Astrocyte (in vitro differentiated cells and primary cell): ENCODE results near the gene GRM7. TPM values are rescaled to one million over a fixed set of nuclear protein-coding genes. Genes with fewer than 3 reads are reported as not detected.

Experiments used
- DNase-seq: peaks from one replicate; pipeline ENCODE4 v3.0.0-alpha.2; 2010; ENCODE audit warnings: low read depth
- FAIRE-seq: peaks from 2 replicates; lab custom pipeline; 2011; peaks lifted over from hg19 to GRCh38; lab: Jason Lieb, UNC
- H2AFZ ChIP-seq: 2 replicates; pipeline ENCODE4 v1.6.0; 2012; ENCODE audit warnings: low read depth, low read length, inconsistent platforms
- H3K27ac ChIP-seq: 2 replicates; pipeline ENCODE4 v1.5.1; 2011; ENCODE audit warnings: low read depth, low read length, inconsistent platforms
- H3K27me3 ChIP-seq: 2 replicates; pipeline ENCODE4 v1.6.0; 2011; ENCODE audit warnings: low read length, inconsistent platforms; ENCODE audit not compliant: insufficient read depth
- H3K36me3 ChIP-seq: 2 replicates; pipeline ENCODE4 v1.5.1; 2011; ENCODE audit warnings: low read length, inconsistent platforms; ENCODE audit not compliant: insufficient read depth
- H3K4me1 ChIP-seq: 2 replicates; pipeline ENCODE4 v1.5.1; 2011; ENCODE audit warnings: low read length, inconsistent platforms; ENCODE audit not compliant: insufficient read depth
- H3K4me2 ChIP-seq: 2 replicates; pipeline ENCODE4 v1.6.0; 2012; ENCODE audit warnings: low read length, inconsistent platforms
- H3K4me3 ChIP-seq: 2 replicates; pipeline ENCODE4 v1.5.1; 2011; ENCODE audit warnings: low read depth, mild to moderate bottlenecking, low read length, inconsistent platforms; ENCODE audit not compliant: insufficient read depth
- H3K79me2 ChIP-seq: 2 replicates; pipeline ENCODE4 v1.6.0; 2012; ENCODE audit warnings: mild to moderate bottlenecking, low read length, inconsistent platforms; ENCODE audit not compliant: insufficient read depth
- H3K9ac ChIP-seq: 2 replicates; pipeline ENCODE4 v1.6.0; 2012; ENCODE audit warnings: mild to moderate bottlenecking, low read length, inconsistent platforms
- H3K9me3 ChIP-seq: 2 replicates; pipeline ENCODE4 v1.5.1; 2012; ENCODE audit warnings: low read depth, mild to moderate bottlenecking, low read length, inconsistent platforms; ENCODE audit not compliant: insufficient read depth
- H4K20me1 ChIP-seq: 2 replicates; pipeline ENCODE4 v1.6.0; 2012; ENCODE audit warnings: low read length, inconsistent platforms; ENCODE audit not compliant: insufficient read depth
- H3K27ac Mint-ChIP-seq: one replicate; pipeline ENCODE4 v1.8.0; 2021; ENCODE audit warnings: mild to moderate bottlenecking, mixed read lengths; ENCODE audit not compliant: unreplicated experiment
- H3K27me3 Mint-ChIP-seq: one replicate; pipeline ENCODE4 v1.8.0; 2021; ENCODE audit warnings: low read depth, mixed read lengths; ENCODE audit not compliant: unreplicated experiment
- H3K36me3 Mint-ChIP-seq: one replicate; pipeline ENCODE4 v1.8.0; 2021; ENCODE audit warnings: low read depth, mixed read lengths; ENCODE audit not compliant: unreplicated experiment
- H3K4me1 Mint-ChIP-seq: one replicate; pipeline ENCODE4 v1.8.0; 2021; ENCODE audit warnings: low read depth, mixed read lengths; ENCODE audit not compliant: unreplicated experiment
- H3K4me3 Mint-ChIP-seq: one replicate; pipeline ENCODE4 v1.8.0; 2021; ENCODE audit warnings: mild to moderate bottlenecking, moderate library complexity, mixed read lengths; ENCODE audit not compliant: unreplicated experiment
- H3K9me3 Mint-ChIP-seq: one replicate; pipeline ENCODE4 v1.8.0; 2021; ENCODE audit warnings: mild to moderate bottlenecking, mixed read lengths; ENCODE audit not compliant: unreplicated experiment
- EZH2 ChIP-seq: IDR thresholded peaks from 2 replicates; pipeline ENCODE4 v1.6.1; 2012; ENCODE audit warnings: mild to moderate bottlenecking, low read length, inconsistent platforms; ENCODE audit not compliant: insufficient read depth
- total RNA-seq: library from RNA; stranded (reverse); gene quantifications from 2 replicates; pipeline ENCODE4 v1.2.1, GENCODE V29; 2021
- TF ChIP-seq, protein P1 (sequence below): IDR thresholded peaks from 2 replicates; pipeline ENCODE4 v1.5.1; 2011; ENCODE audit warnings: low read depth, mild to moderate bottlenecking, inconsistent platforms, low read length, moderate library complexity; ENCODE audit not compliant: insufficient read depth

GRM7 gene
- total RNA-seq, 1 donor from 2014 or later = not detected

DNA sequence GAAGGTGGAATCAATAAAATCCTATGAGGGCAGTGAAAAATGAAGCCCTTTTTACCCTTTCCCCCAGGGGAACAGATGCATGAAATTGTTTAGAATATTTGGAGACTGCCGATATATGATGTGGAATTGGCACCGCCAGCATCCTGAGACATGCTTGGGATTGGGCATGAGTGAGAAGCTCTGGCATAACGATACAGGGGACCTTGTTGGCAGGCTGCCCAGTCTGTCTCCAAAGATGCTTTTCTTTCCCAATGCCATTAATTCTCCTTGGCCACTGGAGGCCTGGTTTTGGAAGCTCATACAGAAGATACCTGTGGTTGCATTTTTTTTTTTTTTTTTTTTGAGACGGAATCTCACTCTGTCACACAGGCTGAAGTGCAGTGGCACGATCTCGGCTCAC lies 840.1 kb downstream of the GRM7 start:
- no peak overlapping the region for H3K4me2 ChIP-seq
- no peak for FAIRE-seq
- no peak overlapping the region for H3K27ac ChIP-seq
- no peak for TF ChIP-seq EZH2
- TF ChIP-seq, protein P1, sequence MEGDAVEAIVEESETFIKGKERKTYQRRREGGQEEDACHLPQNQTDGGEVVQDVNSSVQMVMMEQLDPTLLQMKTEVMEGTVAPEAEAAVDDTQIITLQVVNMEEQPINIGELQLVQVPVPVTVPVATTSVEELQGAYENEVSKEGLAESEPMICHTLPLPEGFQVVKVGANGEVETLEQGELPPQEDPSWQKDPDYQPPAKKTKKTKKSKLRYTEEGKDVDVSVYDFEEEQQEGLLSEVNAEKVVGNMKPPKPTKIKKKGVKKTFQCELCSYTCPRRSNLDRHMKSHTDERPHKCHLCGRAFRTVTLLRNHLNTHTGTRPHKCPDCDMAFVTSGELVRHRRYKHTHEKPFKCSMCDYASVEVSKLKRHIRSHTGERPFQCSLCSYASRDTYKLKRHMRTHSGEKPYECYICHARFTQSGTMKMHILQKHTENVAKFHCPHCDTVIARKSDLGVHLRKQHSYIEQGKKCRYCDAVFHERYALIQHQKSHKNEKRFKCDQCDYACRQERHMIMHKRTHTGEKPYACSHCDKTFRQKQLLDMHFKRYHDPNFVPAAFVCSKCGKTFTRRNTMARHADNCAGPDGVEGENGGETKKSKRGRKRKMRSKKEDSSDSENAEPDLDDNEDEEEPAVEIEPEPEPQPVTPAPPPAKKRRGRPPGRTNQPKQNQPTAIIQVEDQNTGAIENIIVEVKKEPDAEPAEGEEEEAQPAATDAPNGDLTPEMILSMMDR = no peak
- H3K36me3 Mint-ChIP-seq = no peaks in the 10 kb centered on the region
- H3K4me1 Mint-ChIP-seq = no peaks in the 10 kb centered on the region
- no peak overlapping the region for H3K9ac ChIP-seq
- DNase-seq = no peak
- H3K9me3 Mint-ChIP-seq = no peaks in the 10 kb centered on the region
- H3K27me3 ChIP-seq = no peaks in the 10 kb centered on the region
- no peak overlapping the region for H3K4me3 ChIP-seq
- peaks cover 3% of the 10 kb centered on the region for H3K27me3 Mint-ChIP-seq
- no peaks in the 10 kb centered on the region for H3K4me1 ChIP-seq
- H3K36me3 ChIP-seq = no peaks in the 10 kb centered on the region
- no peaks in the 10 kb centered on the region for H3K79me2 ChIP-seq
- no peaks in the 10 kb centered on the region for H3K9me3 ChIP-seq
- no peak overlapping the region for H3K27ac Mint-ChIP-seq
- H3K4me3 Mint-ChIP-seq = no peak overlapping the region
- no peaks in the 10 kb centered on the region for H4K20me1 ChIP-seq
- no peak overlapping the region for H2AFZ ChIP-seq

DNA sequence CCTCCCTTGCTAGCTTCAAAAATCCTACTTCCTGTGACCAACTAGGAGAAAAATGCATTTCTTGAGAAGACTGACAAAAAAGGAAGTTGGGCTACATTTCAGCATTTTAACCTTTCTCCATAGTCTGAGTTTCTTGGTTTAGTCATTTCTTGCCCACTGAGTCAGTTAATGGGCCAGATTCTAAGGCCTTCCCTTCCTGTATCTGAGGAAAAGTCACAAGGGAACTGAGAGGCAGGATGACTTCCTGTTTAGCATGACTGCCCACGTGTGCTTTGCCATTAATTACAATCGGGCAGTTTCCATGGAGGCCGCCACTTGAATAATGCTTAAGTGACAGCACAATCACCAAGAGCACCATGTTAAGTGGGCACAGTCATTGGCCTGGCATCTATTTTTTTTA lies 846.3 kb downstream of the GRM7 start:
- Histone ChIP-seq H3K4me2 (no peak overlapping the region), H3K36me3 (no peaks in the 10 kb centered on the region), H4K20me1 (no peaks in the 10 kb centered on the region), H3K27me3 (no peaks in the 10 kb centered on the region), H3K4me3 (no peak overlapping the region), H2AFZ (peak overlapping the region; percentile 71), H3K79me2 (no peaks in the 10 kb centered on the region), H3K9me3 (no peaks in the 10 kb centered on the region), H3K27ac (peak overlapping the region; percentile 36), H3K9ac (no peak overlapping the region), H3K4me1 (peaks cover 17% of the 10 kb centered on the region)
- TF ChIP-seq, protein P1 = no peak
- no peak for TF ChIP-seq EZH2
- Mint-ChIP-seq H3K36me3 (no peaks in the 10 kb centered on the region), H3K27me3 (no peaks in the 10 kb centered on the region), H3K9me3 (no peaks in the 10 kb centered on the region), H3K27ac (no peak overlapping the region), H3K4me1 (peaks cover 13% of the 10 kb centered on the region), H3K4me3 (no peak overlapping the region)
- FAIRE-seq (no peak), DNase-seq (peak; percentile 55)

DNA sequence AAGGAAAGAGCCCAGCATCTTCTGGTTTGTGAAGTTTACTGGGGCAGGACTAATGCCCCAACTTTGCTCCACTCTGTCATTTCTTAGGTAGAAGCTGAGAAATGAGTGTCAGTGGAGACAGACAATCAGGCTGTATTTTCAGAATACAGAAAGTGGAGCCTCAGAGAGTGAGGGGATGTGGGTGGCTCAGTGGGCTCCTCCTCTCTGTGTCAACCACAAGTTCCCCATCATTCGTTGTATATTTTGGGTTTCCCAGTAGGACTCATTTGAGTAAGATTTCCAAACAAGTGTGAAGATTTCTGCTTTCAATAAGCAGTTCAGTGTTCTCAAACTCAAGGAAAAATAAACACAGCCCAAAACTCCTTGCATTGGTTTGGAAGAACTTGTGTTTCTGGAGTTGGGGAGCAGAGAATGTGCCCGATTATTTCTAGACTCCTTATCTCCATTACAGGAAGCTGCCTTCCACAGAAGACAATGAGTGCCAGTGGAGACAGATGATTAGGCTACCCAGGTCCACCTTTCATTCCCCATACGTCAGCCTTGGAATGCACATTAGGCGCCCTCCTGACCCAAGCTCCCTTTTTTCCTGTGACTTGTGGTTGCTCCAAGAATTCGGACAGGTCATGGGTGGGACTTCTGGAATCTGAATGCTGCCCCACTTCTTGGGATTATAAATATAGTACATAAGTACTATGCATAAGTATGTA lies 848.6 kb downstream of the GRM7 start:
- Mint-ChIP-seq H3K4me1 (peaks cover 13% of the 10 kb centered on the region), H3K4me3 (no peak overlapping the region), H3K27me3 (no peaks in the 10 kb centered on the region), H3K9me3 (no peaks in the 10 kb centered on the region), H3K27ac (no peak overlapping the region), H3K36me3 (no peaks in the 10 kb centered on the region)
- no peaks in the 10 kb centered on the region for H3K27me3 ChIP-seq
- no peak overlapping the region for H3K9ac ChIP-seq
- H3K27ac ChIP-seq = peak overlapping the region; percentile 9
- no peak overlapping the region for H2AFZ ChIP-seq
- H3K36me3 ChIP-seq = no peaks in the 10 kb centered on the region
- FAIRE-seq (no peak), DNase-seq (peak; percentile 74)
- TF ChIP-seq, protein P1 = no peak
- no peak for TF ChIP-seq EZH2
- peaks cover 17% of the 10 kb centered on the region for H3K4me1 ChIP-seq
- H4K20me1 ChIP-seq = no peaks in the 10 kb centered on the region
- H3K9me3 ChIP-seq = no peaks in the 10 kb centered on the region
- no peaks in the 10 kb centered on the region for H3K79me2 ChIP-seq
- peak overlapping the region; percentile 64 for H3K4me2 ChIP-seq
- no peak overlapping the region for H3K4me3 ChIP-seq
